HK-2 (cell line): ENCODE results near the gene TBC1D4.

Experiments
- DNase-seq: peaks from one replicate; pipeline ENCODE4 v3.0.0-alpha.2; 2018; ENCODE audit not compliant: unreplicated experiment

Gene TBC1D4, protein sequence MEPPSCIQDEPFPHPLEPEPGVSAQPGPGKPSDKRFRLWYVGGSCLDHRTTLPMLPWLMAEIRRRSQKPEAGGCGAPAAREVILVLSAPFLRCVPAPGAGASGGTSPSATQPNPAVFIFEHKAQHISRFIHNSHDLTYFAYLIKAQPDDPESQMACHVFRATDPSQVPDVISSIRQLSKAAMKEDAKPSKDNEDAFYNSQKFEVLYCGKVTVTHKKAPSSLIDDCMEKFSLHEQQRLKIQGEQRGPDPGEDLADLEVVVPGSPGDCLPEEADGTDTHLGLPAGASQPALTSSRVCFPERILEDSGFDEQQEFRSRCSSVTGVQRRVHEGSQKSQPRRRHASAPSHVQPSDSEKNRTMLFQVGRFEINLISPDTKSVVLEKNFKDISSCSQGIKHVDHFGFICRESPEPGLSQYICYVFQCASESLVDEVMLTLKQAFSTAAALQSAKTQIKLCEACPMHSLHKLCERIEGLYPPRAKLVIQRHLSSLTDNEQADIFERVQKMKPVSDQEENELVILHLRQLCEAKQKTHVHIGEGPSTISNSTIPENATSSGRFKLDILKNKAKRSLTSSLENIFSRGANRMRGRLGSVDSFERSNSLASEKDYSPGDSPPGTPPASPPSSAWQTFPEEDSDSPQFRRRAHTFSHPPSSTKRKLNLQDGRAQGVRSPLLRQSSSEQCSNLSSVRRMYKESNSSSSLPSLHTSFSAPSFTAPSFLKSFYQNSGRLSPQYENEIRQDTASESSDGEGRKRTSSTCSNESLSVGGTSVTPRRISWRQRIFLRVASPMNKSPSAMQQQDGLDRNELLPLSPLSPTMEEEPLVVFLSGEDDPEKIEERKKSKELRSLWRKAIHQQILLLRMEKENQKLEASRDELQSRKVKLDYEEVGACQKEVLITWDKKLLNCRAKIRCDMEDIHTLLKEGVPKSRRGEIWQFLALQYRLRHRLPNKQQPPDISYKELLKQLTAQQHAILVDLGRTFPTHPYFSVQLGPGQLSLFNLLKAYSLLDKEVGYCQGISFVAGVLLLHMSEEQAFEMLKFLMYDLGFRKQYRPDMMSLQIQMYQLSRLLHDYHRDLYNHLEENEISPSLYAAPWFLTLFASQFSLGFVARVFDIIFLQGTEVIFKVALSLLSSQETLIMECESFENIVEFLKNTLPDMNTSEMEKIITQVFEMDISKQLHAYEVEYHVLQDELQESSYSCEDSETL (N-terminal part only)

DNA sequence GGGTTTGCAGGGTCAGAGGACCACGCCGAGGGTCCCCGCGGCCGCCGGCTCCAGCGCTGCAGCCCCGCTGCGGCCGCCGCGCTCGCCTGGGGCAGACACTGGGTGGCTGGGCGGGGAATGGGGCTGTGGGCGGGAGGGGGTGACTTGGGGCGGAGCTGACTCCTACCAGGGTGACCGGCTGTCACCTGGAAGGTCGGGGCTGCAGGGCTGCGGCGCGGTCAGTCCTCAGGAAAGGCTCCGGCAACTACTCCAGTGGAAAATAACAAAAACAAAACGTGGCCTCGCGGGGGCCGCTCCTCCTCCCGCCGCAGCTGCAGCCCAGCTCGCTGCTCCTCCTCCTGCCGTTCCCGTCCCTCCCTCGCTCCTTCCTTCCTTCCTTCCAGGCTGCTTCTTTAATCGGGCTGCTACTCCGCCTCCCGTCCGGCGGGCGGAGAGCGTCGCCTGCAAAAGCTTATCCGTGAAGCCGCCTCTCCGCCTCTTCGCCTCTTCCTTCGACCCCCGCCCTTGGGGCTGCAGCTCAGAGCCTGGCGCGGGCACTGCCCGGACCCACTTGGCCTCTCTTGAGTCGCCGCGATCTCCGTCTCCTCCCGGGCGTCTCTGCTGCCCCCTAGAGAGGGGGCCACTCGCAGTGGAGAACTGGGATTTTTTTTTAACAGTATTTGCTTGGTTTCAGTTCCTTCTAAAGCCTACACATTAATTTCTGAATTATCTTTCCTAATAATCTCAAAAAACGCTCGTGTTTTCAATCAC, at the start of gene TBC1D4:
TSS of gene TBC1D4 (minus strand) at position 100 of the 750 bp plus-strand sequence. CDS start 402 bp downstream, outside the sequence.
- peak; percentile 87 for DNase-seq

DNA sequence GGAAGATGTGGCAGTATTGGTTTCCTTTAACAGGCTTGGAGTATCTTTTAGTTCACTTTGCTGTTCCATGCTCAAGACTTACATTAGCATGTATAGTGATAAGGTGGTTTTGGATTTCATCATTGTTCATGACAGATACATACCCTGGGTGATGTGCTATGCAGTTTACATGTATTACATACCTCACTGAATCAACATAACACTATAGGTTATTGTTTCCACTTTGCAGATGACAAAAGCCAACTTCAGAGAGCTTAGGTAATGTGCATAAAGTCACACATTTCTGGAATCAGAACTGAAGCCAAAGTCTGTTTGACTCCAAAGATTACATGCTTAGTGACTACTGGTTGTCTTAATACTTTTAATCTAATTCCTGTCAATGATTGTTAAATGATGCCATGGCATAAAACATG, 48.6 kb upstream of the TBC1D4 start:
- DNase-seq, result no peak

DNA sequence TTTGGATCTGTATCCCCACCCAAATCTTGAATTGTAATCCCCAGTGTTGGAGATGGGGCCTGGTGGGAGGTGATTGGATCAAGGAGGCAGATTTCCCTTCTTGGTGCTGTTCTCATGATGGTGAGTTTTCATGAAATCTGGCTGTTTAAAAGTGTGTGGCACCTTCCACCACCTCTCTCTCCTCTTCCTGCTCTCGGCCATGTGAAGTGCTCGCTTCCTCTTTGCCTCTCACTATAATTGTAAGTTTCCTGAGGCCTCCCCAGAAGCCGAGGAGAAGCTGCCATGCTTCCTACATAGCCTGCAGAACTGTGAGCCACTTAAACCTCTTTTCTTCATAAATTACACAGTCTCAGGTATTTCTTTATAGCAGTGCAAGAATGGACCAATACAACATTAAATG, 40.0 kb upstream of the TBC1D4 start:
- DNase-seq, result no peak

DNA sequence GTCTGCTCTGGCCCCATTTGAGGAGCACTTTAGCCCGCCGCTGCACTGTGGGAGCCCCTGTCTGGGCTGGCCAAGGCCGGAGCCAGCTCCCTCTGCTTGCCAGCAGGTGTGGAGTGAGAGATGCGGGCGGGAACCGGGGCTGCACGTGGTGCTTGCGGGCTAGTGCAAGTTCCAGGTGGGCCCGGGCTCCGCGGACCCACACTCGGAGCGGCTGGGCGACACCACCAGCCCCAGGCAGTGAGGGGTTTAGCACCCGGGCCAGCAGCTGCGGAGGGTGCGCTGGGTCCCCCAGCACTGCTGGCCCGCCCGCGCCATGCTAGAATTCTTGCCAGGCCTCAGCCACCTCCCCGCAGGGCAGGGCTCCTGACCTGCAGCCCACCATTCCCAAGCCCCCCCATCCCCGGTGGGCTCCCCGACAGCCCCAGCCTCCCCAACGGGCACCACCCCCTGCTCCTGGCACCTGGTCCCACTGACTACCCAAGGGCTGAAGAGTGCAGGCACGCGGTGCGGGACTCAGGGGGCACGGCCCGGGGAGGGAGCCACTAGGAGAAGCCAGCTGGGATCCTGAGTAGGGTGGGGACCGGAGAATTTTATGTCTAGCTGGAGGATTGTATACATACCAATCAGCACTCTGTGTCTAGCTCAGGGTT, 36.6 kb upstream of the TBC1D4 start:
- DNase-seq, result no peak

DNA sequence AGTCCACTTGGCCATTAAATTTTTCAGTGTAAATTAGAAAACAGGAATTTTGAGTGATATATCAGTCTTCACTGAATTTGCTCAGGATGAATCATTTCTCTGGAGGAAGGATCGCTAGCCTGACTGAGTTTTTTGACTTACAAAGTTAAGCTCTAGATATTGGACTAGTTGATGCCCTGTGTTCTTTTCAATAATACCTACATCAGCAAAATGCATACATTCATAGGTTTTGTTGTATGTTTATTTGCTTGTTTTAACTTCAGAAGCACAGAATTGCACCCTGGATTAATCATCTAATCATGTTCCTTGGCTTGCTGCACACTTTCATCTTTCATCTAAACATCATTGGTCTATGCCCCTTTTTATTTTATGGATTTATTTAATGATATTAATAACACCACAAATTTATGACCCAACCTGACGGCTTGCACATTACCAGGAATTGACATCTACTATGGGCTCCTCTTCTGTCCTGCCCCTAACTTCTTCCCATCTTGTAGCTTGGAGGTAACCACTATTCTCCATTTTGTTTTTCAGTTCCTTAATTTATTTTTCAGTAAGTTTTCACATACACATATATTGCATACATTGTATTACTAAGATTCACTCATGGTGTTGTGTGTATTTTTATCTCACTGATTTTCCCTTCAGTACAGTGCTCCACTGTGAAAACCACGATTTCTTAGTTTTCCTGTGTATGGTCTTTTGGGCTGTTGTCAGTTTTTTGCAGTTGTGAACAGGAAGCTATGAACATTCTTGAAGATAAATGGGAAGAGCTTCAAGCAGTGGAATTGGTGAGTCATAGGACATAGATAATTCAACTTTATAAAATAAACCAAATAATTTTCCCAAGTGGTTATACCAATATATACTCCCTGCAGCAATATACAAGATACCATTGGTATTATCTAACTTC, 32.4 kb upstream of the TBC1D4 start:
- no peak for DNase-seq

DNA sequence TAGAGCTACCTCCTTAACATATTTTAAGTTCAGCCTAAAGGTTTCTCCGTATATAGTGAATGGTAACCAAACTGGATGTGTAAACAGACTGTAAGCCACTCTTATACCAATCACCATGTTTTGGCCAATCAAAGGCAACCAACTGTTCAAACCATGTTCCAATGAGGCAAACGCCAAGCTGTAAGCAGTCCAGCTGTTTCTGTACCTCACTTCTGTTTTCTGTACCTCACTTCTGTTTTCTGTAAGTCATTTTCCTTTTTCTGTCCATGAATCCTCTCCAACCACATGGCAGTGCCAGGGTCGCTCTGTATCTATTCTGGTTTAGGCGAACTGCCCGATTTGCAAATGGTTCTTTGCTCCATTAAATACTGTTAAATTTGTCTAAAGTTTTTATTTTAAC, 31.3 kb upstream of the TBC1D4 start:
- no peak for DNase-seq

DNA sequence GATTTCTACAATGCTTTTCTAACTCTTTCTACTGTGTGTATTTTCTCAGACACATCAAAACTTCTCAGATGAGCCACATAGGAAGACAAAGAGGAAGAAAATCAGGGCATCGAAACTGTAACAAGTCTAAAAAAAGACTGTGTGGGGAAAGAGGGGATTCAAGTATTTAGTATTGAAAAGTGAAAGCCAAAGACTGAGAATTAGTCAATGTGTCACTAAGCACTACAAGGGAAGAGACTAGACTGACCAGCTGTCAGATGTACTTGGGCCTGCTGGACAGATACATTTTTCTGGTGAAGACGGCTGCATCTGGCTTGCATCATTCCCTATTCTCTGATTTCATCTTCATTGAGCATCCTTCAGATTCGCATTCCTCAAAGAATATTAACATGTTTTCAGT, 30.3 kb upstream of the TBC1D4 start:
- DNase-seq, result no peak

DNA sequence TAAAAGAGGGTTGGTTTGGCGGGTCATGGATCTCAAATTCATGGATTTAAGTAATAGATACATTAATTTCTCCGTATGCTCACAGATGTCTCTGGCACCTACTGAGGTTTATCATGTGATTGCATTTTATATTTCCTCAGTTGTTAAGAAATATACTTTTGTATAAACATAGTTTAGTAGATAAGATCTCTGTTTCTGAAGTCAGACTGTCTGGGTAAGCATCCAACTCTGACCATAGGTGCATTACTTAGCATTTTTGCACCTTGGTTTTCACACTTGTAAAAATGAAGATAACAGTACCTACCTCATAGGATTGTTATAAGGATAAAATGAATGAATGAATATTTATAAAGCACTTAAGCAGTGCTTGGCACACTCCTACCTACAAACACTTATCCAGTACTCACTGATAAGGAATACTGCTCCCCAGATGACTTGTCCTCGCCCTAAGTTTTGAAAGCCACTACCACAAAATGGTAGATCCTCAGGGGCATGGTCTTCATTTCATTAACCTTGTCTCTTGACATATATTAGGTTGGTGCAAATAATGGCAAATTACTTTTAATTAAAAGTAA, 29.2 kb upstream of the TBC1D4 start:
- DNase-seq, result no peak

DNA sequence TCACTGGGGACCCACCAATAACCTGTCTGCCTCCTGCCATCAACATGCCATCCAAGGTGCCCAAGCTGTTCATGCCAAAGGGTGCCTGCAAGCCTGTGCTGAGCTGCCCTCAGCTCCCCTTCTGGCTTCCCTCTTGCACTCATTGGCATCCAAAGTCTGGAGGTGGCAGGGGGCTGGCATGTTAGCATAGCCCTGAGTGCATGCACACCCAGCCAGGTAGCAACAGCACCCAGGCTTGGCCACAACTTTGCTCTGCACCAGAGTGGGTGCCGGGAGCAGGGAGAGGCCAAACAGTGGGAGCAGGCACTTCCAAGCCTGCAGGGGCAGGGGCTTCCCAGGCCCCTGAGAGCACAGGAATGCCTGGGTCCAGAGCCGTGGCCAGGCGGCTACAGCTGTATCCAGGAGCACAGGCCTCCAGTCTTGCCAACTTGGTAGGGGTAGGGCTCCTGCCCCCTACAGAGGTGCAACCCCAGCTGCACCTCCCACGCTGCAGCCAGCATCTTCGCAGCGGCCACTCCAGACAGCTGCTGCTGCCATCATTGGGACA, 26.1 kb upstream of the TBC1D4 start:
- no peak for DNase-seq

DNA sequence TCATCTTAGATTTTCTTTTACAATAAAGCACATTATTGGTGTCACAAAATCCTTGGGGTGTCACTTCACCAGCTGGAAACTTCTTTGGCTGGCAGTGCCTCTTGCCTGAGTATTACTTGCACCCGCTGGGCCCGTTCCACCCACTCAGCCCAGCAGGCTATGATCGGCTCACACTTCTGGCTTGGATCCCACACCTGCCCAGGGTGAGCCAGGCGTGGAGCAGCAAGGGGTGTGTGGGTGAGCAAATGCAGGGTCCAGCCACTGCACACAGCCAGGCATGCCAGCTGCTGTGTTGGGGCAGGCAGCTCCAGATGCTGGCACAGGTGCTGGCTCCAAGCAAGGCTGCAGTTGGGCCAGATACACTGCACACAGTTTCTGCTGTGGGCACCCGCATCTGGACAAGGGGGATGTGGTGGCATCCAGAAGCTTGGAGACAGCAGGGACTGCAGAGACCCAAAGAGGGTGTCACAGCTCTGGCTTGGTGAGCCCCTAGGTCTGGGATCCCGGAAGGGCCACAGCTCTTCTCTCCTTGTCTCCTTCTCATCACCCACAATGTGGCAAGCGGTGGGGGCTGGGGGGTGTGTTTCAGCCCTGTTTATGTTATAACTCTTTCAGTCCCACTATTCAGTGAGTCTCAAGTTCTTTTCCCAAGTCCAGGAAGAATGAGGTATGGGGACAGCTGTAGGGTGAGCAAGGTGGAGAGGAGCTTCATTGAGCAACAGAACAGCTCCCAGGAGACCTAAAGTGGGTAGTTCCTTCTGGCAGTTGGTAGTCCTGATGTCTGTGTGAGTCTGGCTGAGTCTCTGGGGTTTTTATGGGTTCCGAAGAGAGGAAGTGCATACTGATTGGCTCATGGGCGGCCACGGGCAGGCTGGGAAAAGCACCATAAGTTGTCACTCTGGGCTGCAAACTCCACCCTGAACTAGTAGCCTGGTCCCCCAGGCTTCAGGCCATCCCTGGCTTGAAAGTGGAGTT, 25.3 kb upstream of the TBC1D4 start:
- no peak for DNase-seq

DNA sequence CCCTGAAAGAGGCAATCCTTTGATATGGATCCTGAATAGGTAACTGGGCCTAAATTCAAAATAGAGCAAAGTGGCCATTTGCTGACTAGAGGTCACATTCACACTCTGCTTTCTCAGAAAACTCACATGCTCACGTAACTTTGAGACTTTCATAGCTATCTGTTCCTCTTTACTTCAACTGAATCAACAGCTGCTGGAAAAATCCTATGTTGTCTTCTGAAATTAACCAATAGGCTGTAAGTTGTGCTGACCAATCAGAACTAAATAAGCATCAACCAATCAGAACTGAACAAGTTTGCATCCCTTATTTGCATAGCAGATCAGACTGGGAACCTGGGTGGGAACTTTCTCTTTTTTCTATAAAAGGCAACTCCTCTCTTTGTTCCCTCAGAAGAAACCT, 24.0 kb upstream of the TBC1D4 start:
- DNase-seq, result no peak

DNA sequence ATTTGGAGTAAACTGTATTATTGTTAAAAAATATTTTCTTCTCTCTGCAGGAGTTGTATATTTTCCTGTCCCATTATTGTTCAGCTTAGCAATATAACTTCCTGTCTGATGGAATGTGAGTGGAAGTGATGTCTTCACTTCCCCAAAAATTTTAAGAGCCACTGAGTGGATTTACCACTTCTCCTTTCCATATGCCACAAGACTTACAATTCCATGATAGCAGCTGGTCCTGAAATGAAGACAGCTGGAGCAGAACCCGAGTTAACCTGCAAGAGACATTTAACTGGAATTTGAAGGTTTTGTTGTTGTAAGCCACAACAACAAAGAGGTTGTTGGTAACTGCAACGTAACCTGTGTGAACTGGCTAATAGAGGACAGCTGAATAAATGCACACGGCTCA, 23.4 kb upstream of the TBC1D4 start:
- no peak for DNase-seq

DNA sequence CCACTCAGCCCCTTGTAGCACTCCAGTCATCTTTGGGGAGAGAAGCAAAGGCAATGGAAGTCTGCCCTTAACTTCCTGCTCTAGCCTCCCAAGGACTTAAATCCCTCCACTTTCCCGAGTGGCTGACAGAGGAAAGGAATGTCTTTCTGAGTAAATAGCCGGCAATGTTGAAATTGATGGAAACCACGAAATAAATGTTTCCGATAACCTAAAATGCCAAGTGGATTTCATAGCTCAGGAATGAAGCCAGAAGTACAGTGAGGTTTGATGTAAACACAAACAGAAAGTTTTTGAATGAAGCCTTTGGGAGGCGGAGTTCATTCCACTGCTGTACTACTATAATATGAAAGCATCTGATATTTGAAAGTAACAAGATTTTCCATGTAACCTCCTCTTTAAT, 14.0 kb upstream of the TBC1D4 start:
- no peak for DNase-seq

DNA sequence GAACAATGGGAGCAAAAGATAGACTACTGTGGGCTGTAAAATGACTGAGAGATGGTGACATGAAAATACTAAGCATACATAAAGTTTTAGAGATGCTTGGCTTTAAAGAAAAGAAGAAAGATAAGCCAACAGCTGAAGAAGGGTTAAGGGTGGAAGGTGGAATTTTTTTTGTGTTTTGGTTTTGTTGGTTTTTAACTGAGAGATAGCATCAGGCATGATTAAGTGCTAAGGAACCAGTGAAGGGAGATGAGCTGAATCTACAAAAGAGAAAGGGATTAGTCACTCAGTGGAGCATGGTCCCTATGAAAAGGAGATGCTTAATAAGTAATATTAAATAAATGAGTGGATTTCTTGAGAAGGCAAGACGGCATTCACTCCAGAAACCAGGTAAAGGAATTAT, 12.5 kb upstream of the TBC1D4 start:
- DNase-seq, result no peak

DNA sequence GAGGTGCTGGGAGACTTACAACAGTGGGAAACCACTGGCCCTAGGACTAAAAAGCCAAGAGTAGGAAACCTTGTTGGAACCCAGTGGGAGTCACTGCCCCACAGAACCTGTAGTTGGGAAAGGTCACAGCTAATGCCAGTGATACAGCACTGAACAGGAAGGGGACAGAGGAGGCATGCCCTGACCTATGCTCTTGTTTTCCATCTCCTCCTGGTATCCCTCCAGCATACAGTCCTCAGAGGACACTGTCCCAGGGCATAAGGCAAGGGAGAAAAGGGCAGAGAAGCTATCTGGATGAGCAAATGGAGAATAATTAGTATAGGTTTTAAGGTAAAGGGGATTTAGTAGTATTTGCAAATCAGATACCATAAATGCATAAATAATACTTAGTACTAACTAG, 11.2 kb upstream of the TBC1D4 start:
- no peak for DNase-seq

DNA sequence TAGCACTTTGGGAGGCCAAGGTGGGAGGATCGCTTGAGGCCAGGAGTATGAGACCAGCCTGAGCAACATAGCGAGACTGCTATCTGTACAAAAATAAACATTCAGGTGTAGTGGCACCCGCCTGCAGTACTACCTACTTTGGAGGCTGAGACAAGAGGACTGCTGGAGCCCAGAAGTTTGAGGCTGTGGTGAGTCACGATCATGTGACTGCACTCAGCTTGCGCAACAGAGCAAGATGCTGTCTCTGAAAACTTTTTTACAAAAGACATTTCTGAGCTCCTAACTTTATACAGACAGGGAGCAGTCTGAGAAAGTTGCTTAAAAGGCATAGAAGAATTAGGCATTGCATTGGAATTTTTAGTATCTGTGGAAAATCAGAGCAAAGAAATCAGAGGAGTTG, 10.4 kb upstream of the TBC1D4 start:
- DNase-seq, result no peak

DNA sequence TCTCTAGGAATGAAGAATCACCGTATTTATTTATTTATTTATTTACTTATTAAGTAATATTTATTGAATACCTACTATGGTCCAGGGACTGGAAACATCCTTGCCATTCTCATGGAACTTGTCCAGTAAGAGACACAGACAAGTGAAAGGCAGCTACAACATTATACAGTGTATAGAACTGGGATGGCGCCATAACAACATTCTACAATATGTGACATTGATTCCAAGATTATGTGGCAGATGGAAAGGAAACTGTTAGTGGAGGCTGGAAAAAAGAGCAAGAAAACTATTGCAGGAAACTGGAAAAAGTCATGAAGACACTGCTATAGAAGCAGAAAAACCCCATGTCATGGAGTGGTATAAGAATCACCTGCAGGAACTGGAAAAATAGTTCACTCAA, 9.4 kb upstream of the TBC1D4 start:
- no peak for DNase-seq
